ENCODE results near the gene FAM241A.

DNA sequence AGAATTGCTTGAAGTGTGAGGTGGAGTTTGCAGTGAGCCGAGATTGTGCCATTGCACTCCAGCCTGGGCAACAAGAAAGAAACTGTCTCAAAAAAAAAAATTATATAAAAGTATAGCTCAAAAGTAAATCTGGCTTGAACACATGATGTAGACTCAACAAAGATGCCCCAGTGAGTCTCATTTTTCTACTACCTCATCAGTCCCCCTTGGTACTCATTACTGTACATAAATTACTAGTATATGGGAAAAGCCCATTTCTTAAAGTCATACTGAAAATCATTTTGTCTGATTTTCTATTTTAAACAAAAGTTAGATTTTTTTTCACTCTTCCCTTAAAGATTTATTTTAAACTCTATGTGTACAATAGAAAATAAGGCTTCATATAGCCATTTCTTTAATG, 39.2 kb downstream of the FAM241A start:
- TF ChIP-seq, protein P1, sequence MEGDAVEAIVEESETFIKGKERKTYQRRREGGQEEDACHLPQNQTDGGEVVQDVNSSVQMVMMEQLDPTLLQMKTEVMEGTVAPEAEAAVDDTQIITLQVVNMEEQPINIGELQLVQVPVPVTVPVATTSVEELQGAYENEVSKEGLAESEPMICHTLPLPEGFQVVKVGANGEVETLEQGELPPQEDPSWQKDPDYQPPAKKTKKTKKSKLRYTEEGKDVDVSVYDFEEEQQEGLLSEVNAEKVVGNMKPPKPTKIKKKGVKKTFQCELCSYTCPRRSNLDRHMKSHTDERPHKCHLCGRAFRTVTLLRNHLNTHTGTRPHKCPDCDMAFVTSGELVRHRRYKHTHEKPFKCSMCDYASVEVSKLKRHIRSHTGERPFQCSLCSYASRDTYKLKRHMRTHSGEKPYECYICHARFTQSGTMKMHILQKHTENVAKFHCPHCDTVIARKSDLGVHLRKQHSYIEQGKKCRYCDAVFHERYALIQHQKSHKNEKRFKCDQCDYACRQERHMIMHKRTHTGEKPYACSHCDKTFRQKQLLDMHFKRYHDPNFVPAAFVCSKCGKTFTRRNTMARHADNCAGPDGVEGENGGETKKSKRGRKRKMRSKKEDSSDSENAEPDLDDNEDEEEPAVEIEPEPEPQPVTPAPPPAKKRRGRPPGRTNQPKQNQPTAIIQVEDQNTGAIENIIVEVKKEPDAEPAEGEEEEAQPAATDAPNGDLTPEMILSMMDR (IDR thresholded peaks at IDR 0.05), result no peak
- no peak for TF ChIP-seq EP300 (IDR thresholded peaks at IDR 0.05)

All from ovary (tissue), 3 donors.